Measurements from ENCODE around the gene SMIM44. TPM values are rescaled to one million over a fixed set of nuclear protein-coding genes. Genes with fewer than 3 reads are reported as not detected.
A peak's percentile ranks its signal among the peaks of the same experiment; 100 is the strongest.

Gene SMIM44
- total and polyA plus RNA-seq, 9 of the 15 experiments (the other 6 are each of a cell fraction or from before 2014, with no cell fraction given) = not detected

- Histone ChIP-seq H3K27ac (ENCODE audit: extremely low read depth, low read depth, low read length) (no peak overlapping the region), H3K4me2 (ENCODE audit: insufficient read depth, low read length) (no peak overlapping the region), H3K9me3 (replicated peaks; ENCODE audit: control insufficient read depth, insufficient read depth, low read depth, low read length) (no peaks in the 10 kb centered on the region), H3K9ac (ENCODE audit: insufficient read depth in 1 of 2, low read depth in 2 of 2, low read length in 2 of 2) (no peak overlapping the region), H3K9me1 (ENCODE audit: control insufficient read depth, insufficient read depth, low read length) (no peaks in the 10 kb centered on the region), H3K36me3 (ENCODE audit: control insufficient read depth, insufficient read depth, low read length) (peaks cover 90% of the 10 kb centered on the region), H2AFZ (ENCODE audit: low read depth, low read length) (no peak overlapping the region), H3K27me3 (ENCODE audit: control insufficient read depth in 2 of 2, insufficient read depth in 2 of 2, low read length in 2 of 2) (no peaks in the 10 kb centered on the region), H4K20me1 (replicated peaks; ENCODE audit: control insufficient read depth, insufficient read depth, low read length) (peaks cover 8% of the 10 kb centered on the region), H3K79me2 (ENCODE audit: control insufficient read depth, insufficient read depth, low read length) (peaks cover 5% of the 10 kb centered on the region; the same call in 2 of the 3 replicates), H3K4me1 (replicated peaks in 1 of 2; ENCODE audit: control insufficient read depth in 2 of 2, insufficient read depth in 2 of 2, low read length in 2 of 2) (peaks cover 0 to 43% of the 10 kb centered on the region in 2 experiments; a peak in 2 of 5 replicates), H3K4me3 (no peak overlapping the region)
- BruUV-seq (replicated peaks) = no TSS peak
- FAIRE-seq (no peak), ATAC-seq (no peak; the same call in 2 of the 3 replicates), DNase-seq (ENCODE audit: extremely low read depth in 1 of 4, low spot score in 3 of 4) (peak in 1 of 4 experiments; percentile 11)
- no peak for TF ChIP-seq HEY1 (CRISPR knock-in tag; IDR thresholded peaks at IDR 0.05; ENCODE audit: borderline replicate concordance)
- TF ChIP-seq POLR2G (IDR thresholded peaks at IDR 0.05; ENCODE audit: low read depth, low read length) = peak; percentile 28; the same call in 1 of the 2 replicates
- 85% methylated on average over 19 of the region's 22 CpGs for WGBS (ENCODE audit: insufficient coverage, low coverage, missing lambda C conversion rate)
- ChIA-PET POLR2A (no interaction called here), CTCF (ENCODE audit: low intra/inter-chr PET ratio) (no interaction called here)
- intact Hi-C loops (cut with micrococcal nuclease) = no loop called here
- in situ Hi-C loops (cut with MboI) = no loop called here
Measured at GRCh38 chr19:3457528-3458228, 25.6 kb downstream of the SMIM44 start.

DNA sequence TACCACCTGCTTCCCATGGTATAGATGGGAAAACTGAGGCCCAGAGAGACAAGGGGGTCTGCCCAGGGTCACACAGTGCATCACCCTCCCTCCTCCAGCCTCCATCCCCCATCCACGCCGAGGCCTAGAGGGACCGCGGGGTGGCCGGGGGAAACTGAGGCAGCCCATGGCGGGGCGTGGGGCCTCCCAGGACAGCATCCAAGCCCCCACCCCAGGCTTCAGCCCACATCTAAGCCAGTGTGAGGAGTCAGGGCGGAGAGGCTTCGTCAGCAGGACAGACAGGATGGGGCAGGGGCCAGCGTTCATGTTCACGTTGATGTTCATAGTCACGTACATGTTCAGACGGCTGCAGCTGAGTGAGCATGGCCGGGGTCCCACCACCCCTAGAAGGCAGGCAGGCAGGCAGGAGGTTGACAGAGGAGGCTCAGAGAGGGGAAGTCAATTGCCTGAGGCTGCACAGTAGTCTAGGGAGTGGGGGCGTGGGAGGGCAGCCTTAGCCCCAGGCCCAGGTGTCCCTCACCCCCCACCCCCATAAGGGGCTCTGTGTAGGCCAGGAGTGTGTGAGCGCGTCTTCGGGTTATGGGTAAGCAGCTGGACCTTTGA is 26.2 kb downstream of the SMIM44 start:
- ATAC-seq (no peak), DNase-seq (ENCODE audit: extremely low read depth in 1 of 4, low spot score in 3 of 4) (no peak), FAIRE-seq (no peak)
- intact Hi-C loops (cut with micrococcal nuclease) = no loop called here
- 94% methylated on average over 13 of the region's 18 CpGs for WGBS (ENCODE audit: insufficient coverage, low coverage, missing lambda C conversion rate)
- H3K9me3 ChIP-seq (replicated peaks; ENCODE audit: control insufficient read depth, insufficient read depth, low read depth, low read length) = no peaks in the 10 kb centered on the region
- no peak overlapping the region for H3K4me2 ChIP-seq (ENCODE audit: insufficient read depth, low read length)
- no peaks in the 10 kb centered on the region for H3K9me1 ChIP-seq (ENCODE audit: control insufficient read depth, insufficient read depth, low read length)
- no peak overlapping the region for H2AFZ ChIP-seq (ENCODE audit: low read depth, low read length)
- H3K27ac ChIP-seq (ENCODE audit: extremely low read depth, low read depth, low read length) = no peak overlapping the region
- H3K27me3 ChIP-seq (ENCODE audit: control insufficient read depth in 2 of 2, insufficient read depth in 2 of 2, low read length in 2 of 2) = no peaks in the 10 kb centered on the region
- peaks cover 91% of the 10 kb centered on the region for H3K36me3 ChIP-seq (ENCODE audit: control insufficient read depth, insufficient read depth, low read length)
- ChIA-PET CTCF (ENCODE audit: low intra/inter-chr PET ratio) (no interaction called here), POLR2A (no interaction called here)
- no TSS peak for BruUV-seq (replicated peaks)
- H4K20me1 ChIP-seq (replicated peaks; ENCODE audit: control insufficient read depth, insufficient read depth, low read length) = peaks cover 8% of the 10 kb centered on the region
- H3K79me2 ChIP-seq (ENCODE audit: control insufficient read depth, insufficient read depth, low read length) = peaks cover 5% of the 10 kb centered on the region; the same call in 2 of the 3 replicates
- H3K9ac ChIP-seq (ENCODE audit: insufficient read depth in 1 of 2, low read depth in 2 of 2, low read length in 2 of 2) = no peak overlapping the region
- peaks cover 0 to 48% of the 10 kb centered on the region in 2 experiments; a peak in 2 of 5 replicates for H3K4me1 ChIP-seq (replicated peaks in 1 of 2; ENCODE audit: control insufficient read depth in 2 of 2, insufficient read depth in 2 of 2, low read length in 2 of 2)
- H3K4me3 ChIP-seq = no peak overlapping the region
- TF ChIP-seq NFATC3 (IDR thresholded peaks at IDR 0.05) (no peak), POLR2G (IDR thresholded peaks at IDR 0.05; ENCODE audit: low read depth, low read length) (peak; percentile 46), RBM22 (IDR thresholded peaks at IDR 0.05; ENCODE audit: low read depth, low read length, poor library complexity, severe bottlenecking) (peak; percentile 79), FOXA3 (CRISPR knock-in tag; conservative IDR thresholded peaks at IDR 0.05 in 1 of 2, IDR thresholded peaks at IDR 0.05 in 1 of 2) (no peak), THAP7 (CRISPR knock-in tag; IDR thresholded peaks at IDR 0.05) (no peak), TSHZ1 (CRISPR knock-in tag; IDR thresholded peaks at IDR 0.05) (no peak), RHOXF2B (CRISPR knock-in tag; conservative IDR thresholded peaks at IDR 0.05) (no peak), SAFB2 (IDR thresholded peaks at IDR 0.05; ENCODE audit: borderline replicate concordance, low read depth, low read length, severe bottlenecking) (no peak), EZH2 (IDR thresholded peaks at IDR 0.05; ENCODE audit: borderline replicate concordance, low read depth, low read length) (no peak)
- in situ Hi-C loops (cut with MboI) = no loop called here

Measured in K562 (cell line).